GM20431 (cell line): ENCODE results near the gene ARTN.

ENCODE experiments used
- in situ Hi-C: fragments of 300-500 bp; cut with MseI, MboI; formaldehyde crosslinking; loops from one replicate; pipeline ENCODE4 v1.15.0; 2020; ENCODE audit warnings: low sequenced_read_pairs; ENCODE audit not compliant: unreplicated experiment

ARTN gene

GRCh38 chr1:43968348-43968948 is 34.8 kb downstream of the ARTN start:
- in situ Hi-C loops = no loop called here

GRCh38 chr1:43969416-43969745 is 35.8 kb downstream of the ARTN start:
- in situ Hi-C loops = no loop called here

- in situ Hi-C loops = no loop called here
Measured at GRCh38 chr1:43969746-43970466, 36.3 kb downstream of the ARTN start, which contains the start of gene DPH2. DPH2 (plus strand) TSS chr1:43970010; CDS start chr1:43970176, 166 bp downstream.

- in situ Hi-C loops = no loop called here
Measured at GRCh38 chr1:43970502-43970901, 36.9 kb downstream of the ARTN start.

GRCh38 chr1:43970911-43971310 is 37.3 kb downstream of the ARTN start:
- in situ Hi-C loops = no loop called here

GRCh38 chr1:43971336-43971980 is 37.9 kb downstream of the ARTN start:
- in situ Hi-C loops = no loop called here

GRCh38 chr1:43973981-43974442 is 40.4 kb downstream of the ARTN start:
- in situ Hi-C loops = no loop called here

GRCh38 chr1:43974443-43975248 is 41.0 kb downstream of the ARTN start, which contains the start of gene ATP6V0B:
ATP6V0B (plus strand) TSS chr1:43974960; CDS start chr1:43975041, 81 bp downstream.
- in situ Hi-C loops = no loop called here

GRCh38 chr1:43975249-43975961 is 41.8 kb downstream of the ARTN start:
- in situ Hi-C loops = no loop called here

- in situ Hi-C loops = no loop called here
Measured at GRCh38 chr1:43976045-43976444, 42.4 kb downstream of the ARTN start.

GRCh38 chr1:43976890-43977289 is 43.3 kb downstream of the ARTN start:
- in situ Hi-C loops = no loop called here

GRCh38 chr1:43977376-43978263 is 44.0 kb downstream of the ARTN start:
- in situ Hi-C loops = no loop called here

- in situ Hi-C loops = no loop called here
Measured at GRCh38 chr1:43978264-43978550, 44.6 kb downstream of the ARTN start.

GRCh38 chr1:43978551-43979260 is 45.1 kb downstream of the ARTN start, which contains the start of gene B4GALT2:
B4GALT2 (plus strand) TSS chr1:43979210; CDS start chr1:43981161, 1,951 bp downstream.
- in situ Hi-C loops = no loop called here

- in situ Hi-C loops = no loop called here
Measured at GRCh38 chr1:43979261-43979527, 45.6 kb downstream of the ARTN start.

- in situ Hi-C loops = no loop called here
Measured at GRCh38 chr1:43979528-43980254, 46.1 kb downstream of the ARTN start.

GRCh38 chr1:43980255-43981134 is 46.9 kb downstream of the ARTN start:
- in situ Hi-C loops = no loop called here
